Choroid plexus epithelial cell (primary cell): ENCODE results near the gene ALKBH5.

Experiments
- DNase-seq: peaks from one replicate; pipeline ENCODE4 v3.0.0-alpha.2; 2010; ENCODE audit warnings: low read depth
- H3K4me3 ChIP-seq: 2 replicates; pipeline ENCODE4 v1.5.1; 2011; ENCODE audit warnings: low read depth, mild to moderate bottlenecking, control low read depth, low read length, moderate library complexity
- CTCF ChIP-seq: conservative IDR thresholded peaks from 2 replicates; pipeline ENCODE4 v1.5.1; 2011; ENCODE audit warnings: low read depth, mild to moderate bottlenecking, control low read depth, inconsistent platforms, low read length, moderate library complexity

Gene ALKBH5

GRCh38 chr17:18226284-18226945 lies 42.8 kb downstream of the ALKBH5 start:
- H3K4me3 ChIP-seq, result peak overlapping the region; percentile 79
- DNase-seq, result no peak
- no peak for TF ChIP-seq CTCF

GRCh38 chr17:18227635-18228034 lies 44.0 kb downstream of the ALKBH5 start:
- no peak for TF ChIP-seq CTCF
- no peak overlapping the region for H3K4me3 ChIP-seq
- DNase-seq, result no peak

GRCh38 chr17:18228176-18228682 lies 44.6 kb downstream of the ALKBH5 start:
- no peak for TF ChIP-seq CTCF
- H3K4me3 ChIP-seq, result no peak overlapping the region
- DNase-seq, result no peak

- no peak for TF ChIP-seq CTCF
- no peak for DNase-seq
- no peak overlapping the region for H3K4me3 ChIP-seq
These were observed 45.6 kb downstream of the ALKBH5 start for GRCh38 chr17:18229254-18229653.

- H3K4me3 ChIP-seq, result no peak overlapping the region
- TF ChIP-seq CTCF, result no peak
- DNase-seq, result no peak
These were observed 46.1 kb downstream of the ALKBH5 start for GRCh38 chr17:18229771-18230170.

GRCh38 chr17:18230288-18231141 lies 46.9 kb downstream of the ALKBH5 start:
- TF ChIP-seq CTCF, result no peak
- DNase-seq, result no peak
- H3K4me3 ChIP-seq, result no peak overlapping the region
